ENCODE measurements around the gene ERC2. TPM values are rescaled to one million over a fixed set of nuclear protein-coding genes. Genes with fewer than 3 reads are reported as not detected.

The ERC2 gene
- total RNA-seq, 1 donor from 2014 or later, result 0.35 TPM

- DNase-seq (ENCODE audit: extremely low spot score, unreplicated experiment), result no peak
- Mint-ChIP-seq H3K27me3 (ENCODE audit: unreplicated experiment) (no peaks in the 10 kb centered on the region), H3K4me1 (ENCODE audit: unreplicated experiment) (peaks cover 26% of the 10 kb centered on the region), H3K36me3 (ENCODE audit: unreplicated experiment) (no peaks in the 10 kb centered on the region), H3K9me3 (ENCODE audit: unreplicated experiment) (no peaks in the 10 kb centered on the region), H3K4me3 (ENCODE audit: unreplicated experiment) (no peak overlapping the region), H3K27ac (ENCODE audit: unreplicated experiment) (no peak overlapping the region)
- no peak for TF ChIP-seq CTCF (IDR thresholded peaks at IDR 0.05)
Observed at GRCh38 chr3:55621026-55621422, 847.2 kb downstream of the ERC2 start.

GRCh38 chr3:55620351-55621025, 847.8 kb downstream of the ERC2 start:
- Mint-ChIP-seq H3K4me1 (ENCODE audit: unreplicated experiment) (peaks cover 30% of the 10 kb centered on the region), H3K27me3 (ENCODE audit: unreplicated experiment) (no peaks in the 10 kb centered on the region), H3K9me3 (ENCODE audit: unreplicated experiment) (no peaks in the 10 kb centered on the region), H3K36me3 (ENCODE audit: unreplicated experiment) (no peaks in the 10 kb centered on the region), H3K27ac (ENCODE audit: unreplicated experiment) (no peak overlapping the region), H3K4me3 (ENCODE audit: unreplicated experiment) (no peak overlapping the region)
- TF ChIP-seq CTCF (IDR thresholded peaks at IDR 0.05), result no peak
- DNase-seq (ENCODE audit: extremely low spot score, unreplicated experiment), result no peak

- TF ChIP-seq CTCF (IDR thresholded peaks at IDR 0.05), result no peak
- H3K4me3 Mint-ChIP-seq (ENCODE audit: unreplicated experiment), result no peak overlapping the region
- DNase-seq (ENCODE audit: extremely low spot score, unreplicated experiment), result no peak
- no peak overlapping the region for H3K27ac Mint-ChIP-seq (ENCODE audit: unreplicated experiment)
- no peaks in the 10 kb centered on the region for H3K36me3 Mint-ChIP-seq (ENCODE audit: unreplicated experiment)
- H3K9me3 Mint-ChIP-seq (ENCODE audit: unreplicated experiment), result no peaks in the 10 kb centered on the region
- H3K27me3 Mint-ChIP-seq (ENCODE audit: unreplicated experiment), result no peaks in the 10 kb centered on the region
- peaks cover 37% of the 10 kb centered on the region for H3K4me1 Mint-ChIP-seq (ENCODE audit: unreplicated experiment)
Observed at GRCh38 chr3:55619046-55619808, 849.0 kb downstream of the ERC2 start.

- Mint-ChIP-seq H3K9me3 (ENCODE audit: unreplicated experiment) (no peaks in the 10 kb centered on the region), H3K27me3 (ENCODE audit: unreplicated experiment) (peaks cover 3% of the 10 kb centered on the region), H3K4me1 (ENCODE audit: unreplicated experiment) (peaks cover 29% of the 10 kb centered on the region), H3K27ac (ENCODE audit: unreplicated experiment) (no peak overlapping the region), H3K36me3 (ENCODE audit: unreplicated experiment) (no peaks in the 10 kb centered on the region), H3K4me3 (ENCODE audit: unreplicated experiment) (no peak overlapping the region)
- no peak for DNase-seq (ENCODE audit: extremely low spot score, unreplicated experiment)
- no peak for TF ChIP-seq CTCF (IDR thresholded peaks at IDR 0.05)
Observed at GRCh38 chr3:55617385-55617784, 850.9 kb downstream of the ERC2 start.

- TF ChIP-seq CTCF (IDR thresholded peaks at IDR 0.05), result no peak
- Mint-ChIP-seq H3K36me3 (ENCODE audit: unreplicated experiment) (no peaks in the 10 kb centered on the region), H3K27ac (ENCODE audit: unreplicated experiment) (no peak overlapping the region), H3K27me3 (ENCODE audit: unreplicated experiment) (peaks cover 3% of the 10 kb centered on the region), H3K4me3 (ENCODE audit: unreplicated experiment) (no peak overlapping the region), H3K4me1 (ENCODE audit: unreplicated experiment) (peaks cover 26% of the 10 kb centered on the region), H3K9me3 (ENCODE audit: unreplicated experiment) (no peaks in the 10 kb centered on the region)
- no peak for DNase-seq (ENCODE audit: extremely low spot score, unreplicated experiment)
Observed at GRCh38 chr3:55616803-55617202, 851.5 kb downstream of the ERC2 start.
